IPS-18c (cell line): ENCODE data around the gene ACAP1.

Experiments
- H3K4me3 ChIP-seq: 2 replicates; pipeline ENCODE4 v1.7.0; 2013; ENCODE audit warnings: low read depth, mild to moderate bottlenecking, low read length, moderate library complexity; ENCODE audit not compliant: insufficient read depth
- H3K9me3 ChIP-seq: one replicate; pipeline ENCODE4 v1.6.1; 2013; ENCODE audit warnings: mild to moderate bottlenecking, low read length, moderate library complexity; ENCODE audit not compliant: control insufficient read depth, insufficient read depth

Gene ACAP1

DNA sequence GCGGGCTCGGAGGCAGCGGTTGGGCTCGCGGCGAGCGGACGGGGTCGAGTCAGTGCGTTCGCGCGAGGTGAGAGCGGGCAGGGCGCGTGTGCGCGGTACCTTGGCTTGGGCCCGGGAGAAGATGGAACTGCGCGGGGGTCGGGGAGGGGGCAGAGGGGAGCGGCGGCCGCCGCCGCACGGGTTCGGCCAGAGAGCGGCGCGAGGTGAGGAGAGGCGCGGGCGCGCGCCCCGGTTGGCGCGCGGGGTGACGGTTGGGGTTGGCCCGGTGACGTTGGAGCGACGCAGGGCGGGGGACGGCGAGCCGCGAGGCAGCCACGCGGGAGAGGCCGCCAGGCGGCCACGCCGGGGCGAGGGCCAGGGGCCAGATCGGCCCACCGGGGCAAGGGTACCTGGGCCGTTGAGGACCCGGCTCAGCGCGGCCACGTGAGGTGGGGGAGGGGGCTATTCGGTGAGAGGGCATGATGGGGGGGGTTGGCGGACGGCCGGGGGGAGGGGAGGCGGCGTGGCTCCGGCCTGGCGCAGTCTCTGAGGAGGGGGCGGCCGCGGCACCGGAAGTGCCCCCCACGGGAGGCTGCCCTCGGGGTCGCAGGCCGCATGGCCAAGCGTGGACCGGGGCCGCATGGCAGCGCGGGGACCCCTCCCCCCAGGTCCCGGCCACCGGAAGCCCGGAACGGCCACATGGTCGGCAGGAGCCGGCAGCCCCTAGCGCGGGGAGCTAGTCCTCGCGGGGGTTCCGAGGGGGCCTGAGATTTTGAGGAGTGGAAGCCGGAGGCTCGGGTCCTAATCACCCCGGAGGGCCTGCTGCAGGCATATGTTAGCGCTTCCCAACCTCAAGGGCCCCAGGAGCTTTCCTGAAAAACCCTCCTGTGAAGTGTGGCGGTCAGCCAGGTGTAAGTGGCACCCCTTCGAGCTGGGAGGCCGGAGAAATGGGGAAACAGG is 28.4 kb upstream of the ACAP1 start:
- H3K4me3 ChIP-seq, result peak overlapping the region; percentile 96
- no peaks in the 10 kb centered on the region for H3K9me3 ChIP-seq

DNA sequence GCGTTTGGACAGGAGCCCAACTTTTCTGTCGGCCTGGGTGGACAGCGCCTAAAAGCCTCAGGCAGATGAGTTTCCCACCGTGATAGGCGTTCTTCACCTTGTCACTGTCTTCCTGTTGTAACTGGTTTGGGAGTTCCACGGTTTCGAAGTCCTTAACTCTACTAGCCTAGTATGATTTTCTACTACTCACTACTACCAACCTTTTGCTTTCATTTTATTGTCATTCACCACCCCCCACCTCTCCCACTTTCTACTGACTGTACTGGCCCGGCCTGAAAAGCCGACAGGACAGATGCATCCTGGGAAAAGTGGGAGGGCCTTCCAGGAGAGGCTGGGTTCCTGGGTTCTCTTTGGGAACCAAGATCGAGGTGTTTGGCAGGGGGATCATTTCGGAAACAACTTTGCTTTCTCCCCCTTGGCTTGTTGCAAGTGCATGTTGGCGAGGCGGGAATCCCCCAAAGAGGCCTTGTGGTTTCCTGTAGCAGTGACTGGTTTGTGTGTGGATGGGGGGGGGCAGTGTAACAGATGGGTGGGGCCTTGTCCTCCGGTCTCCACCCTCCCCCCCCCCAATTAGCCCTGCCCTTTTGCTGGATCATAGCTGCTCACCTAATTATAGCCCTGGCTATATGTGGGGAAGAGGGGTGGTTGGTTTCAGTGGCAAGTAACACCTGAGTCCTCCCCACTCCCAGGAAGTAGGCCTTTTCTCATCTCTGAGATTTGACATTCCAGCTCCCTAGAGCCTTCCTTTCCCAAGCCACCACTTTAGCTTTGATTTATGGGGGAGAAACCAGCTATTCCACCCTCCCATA is 27.5 kb upstream of the ACAP1 start:
- Histone ChIP-seq H3K4me3 (peak overlapping the region; percentile 96), H3K9me3 (no peaks in the 10 kb centered on the region)

DNA sequence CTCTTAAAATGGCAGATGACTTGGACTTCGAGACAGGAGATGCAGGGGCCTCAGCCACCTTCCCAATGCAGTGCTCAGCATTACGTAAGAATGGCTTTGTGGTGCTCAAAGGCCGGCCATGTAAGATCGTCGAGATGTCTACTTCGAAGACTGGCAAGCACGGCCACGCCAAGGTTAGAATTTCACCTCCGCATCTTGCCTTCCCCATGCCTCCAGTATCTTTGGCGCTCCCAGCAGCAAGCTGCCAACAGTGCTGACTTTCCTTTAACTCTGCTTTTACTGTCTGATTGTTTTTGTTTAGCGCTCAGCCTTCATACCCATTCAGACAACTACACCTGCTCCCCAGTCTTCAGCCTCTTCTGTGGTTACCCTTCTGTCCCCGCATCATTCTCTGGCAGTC is 26.7 kb upstream of the ACAP1 start:
- Histone ChIP-seq H3K4me3 (no peak overlapping the region), H3K9me3 (no peaks in the 10 kb centered on the region)

GRCh38 chr17:7311110-7311705 is 25.1 kb upstream of the ACAP1 start:
- Histone ChIP-seq H3K9me3 (peaks cover 2% of the 10 kb centered on the region), H3K4me3 (no peak overlapping the region)

DNA sequence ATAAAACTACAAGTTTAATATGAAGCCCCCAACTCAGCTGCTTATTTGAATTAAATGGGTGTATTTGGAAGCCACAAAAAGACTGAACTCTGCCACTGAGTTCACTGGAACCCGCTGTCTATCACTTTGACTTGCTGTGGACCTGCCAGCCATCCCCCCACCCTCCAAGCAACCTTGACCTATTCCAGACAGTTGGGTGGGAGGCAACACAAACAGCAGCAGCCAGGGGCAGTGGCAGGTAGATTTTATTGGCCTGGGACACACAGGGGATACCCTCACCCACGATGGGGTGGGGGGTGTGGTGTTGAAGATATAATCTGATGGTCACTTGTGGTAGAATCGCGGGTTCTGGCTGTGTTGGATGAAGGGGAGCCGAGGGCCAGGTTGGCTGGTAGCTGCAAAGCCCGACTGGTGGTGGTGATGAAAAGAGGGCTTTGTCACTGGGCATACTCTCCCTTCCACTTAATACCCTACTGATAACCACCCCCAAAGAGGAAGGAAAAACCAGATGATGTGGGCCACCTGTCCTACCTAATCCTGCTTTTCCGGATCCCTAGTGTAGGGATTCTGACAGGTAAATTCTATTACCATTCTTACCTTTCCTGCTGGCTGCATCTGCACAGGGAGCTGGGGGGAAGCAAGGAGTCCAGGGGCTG is 23.8 kb upstream of the ACAP1 start:
- Histone ChIP-seq H3K4me3 (no peak overlapping the region), H3K9me3 (peaks cover 2% of the 10 kb centered on the region)

GRCh38 chr17:7313088-7313889 is 23.0 kb upstream of the ACAP1 start:
- Histone ChIP-seq H3K9me3 (peaks cover 2% of the 10 kb centered on the region), H3K4me3 (no peak overlapping the region)

- Histone ChIP-seq H3K4me3 (peak overlapping the region; percentile 88), H3K9me3 (peaks cover 2% of the 10 kb centered on the region)
Measured at GRCh38 chr17:7313890-7314718, 22.2 kb upstream of the ACAP1 start.

GRCh38 chr17:7314719-7315569 is 21.4 kb upstream of the ACAP1 start, which contains the start of gene GPS2:
TSS of gene GPS2 (minus strand) at chr17:7315360. CDS start at chr17:7315052, 308 bp downstream.
- peak within 1 kb of the TSS; percentile 88 for H3K4me3 ChIP-seq

DNA sequence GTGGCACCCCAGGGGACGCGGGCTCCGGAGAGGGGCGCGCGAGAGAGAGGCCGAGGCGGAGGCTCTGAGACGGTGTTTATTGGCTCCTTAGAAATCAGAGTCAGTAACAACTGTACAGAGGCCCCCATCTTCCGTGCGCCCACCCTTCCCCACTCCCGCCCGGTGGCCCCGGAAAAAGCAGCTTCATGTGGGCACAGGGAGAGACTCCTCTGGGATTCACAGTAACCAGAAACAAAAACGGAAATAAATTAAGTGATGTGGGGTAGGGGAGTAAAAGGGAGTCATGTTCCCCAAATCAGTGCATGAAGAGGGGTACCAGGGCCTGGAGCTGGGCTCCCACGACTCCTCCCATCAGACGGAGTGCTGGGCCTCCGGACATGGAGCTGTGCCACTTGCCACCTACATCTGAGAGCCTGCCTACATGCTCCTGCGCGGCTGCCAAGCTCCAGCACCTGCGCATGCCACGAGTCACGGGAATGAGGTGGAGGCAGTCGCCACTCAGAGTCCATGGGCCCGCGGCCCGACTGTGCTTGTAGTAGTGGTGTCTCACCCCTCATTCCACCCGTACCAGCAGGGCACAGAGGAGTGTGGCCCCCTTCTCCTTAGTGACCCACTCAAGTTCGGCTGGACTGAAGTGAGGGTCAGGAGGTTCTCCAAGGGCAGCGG is 20.6 kb upstream of the ACAP1 start:
- Histone ChIP-seq H3K4me3 (peak overlapping the region; percentile 88), H3K9me3 (peaks cover 2% of the 10 kb centered on the region)

More at GRCh38 chr17:7314719-7315569, 21.4 kb upstream of the ACAP1 start, which contains the start of gene GPS2:
- peaks cover 2% of the 10 kb centered on the region for H3K9me3 ChIP-seq

DNA sequence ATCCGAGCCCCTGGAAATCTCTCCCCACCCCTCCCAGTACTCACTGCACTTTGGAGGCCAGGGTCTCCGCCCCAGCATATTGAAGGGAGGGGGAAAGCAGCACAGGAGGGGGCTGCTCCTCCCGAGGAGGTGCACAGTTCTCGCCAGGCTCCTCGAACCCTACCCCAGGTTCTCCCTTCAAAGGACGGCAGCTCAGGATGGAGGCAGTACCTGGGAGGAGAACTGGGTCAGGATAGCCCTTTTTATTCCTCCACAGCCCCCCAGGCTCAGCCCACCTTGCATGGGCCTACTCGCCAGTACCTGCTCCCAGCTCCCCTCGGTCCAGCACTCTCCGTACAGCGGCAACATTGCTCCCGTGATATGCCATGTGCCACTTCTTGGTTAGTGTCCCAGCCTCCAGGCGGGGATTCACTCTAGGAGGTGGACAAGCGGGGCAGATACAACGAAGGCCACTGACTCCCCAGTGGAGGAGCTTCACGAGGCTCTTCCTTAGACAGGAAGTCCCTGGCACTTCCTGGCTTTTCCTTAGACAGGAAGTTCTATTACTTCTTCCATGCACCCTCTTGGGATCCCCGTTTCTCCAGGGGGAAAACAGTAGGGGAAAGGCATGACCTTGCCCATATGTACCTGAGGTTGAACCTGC is 19.0 kb upstream of the ACAP1 start:
- H3K9me3 ChIP-seq, result peaks cover 2% of the 10 kb centered on the region
- H3K4me3 ChIP-seq, result no peak overlapping the region

DNA sequence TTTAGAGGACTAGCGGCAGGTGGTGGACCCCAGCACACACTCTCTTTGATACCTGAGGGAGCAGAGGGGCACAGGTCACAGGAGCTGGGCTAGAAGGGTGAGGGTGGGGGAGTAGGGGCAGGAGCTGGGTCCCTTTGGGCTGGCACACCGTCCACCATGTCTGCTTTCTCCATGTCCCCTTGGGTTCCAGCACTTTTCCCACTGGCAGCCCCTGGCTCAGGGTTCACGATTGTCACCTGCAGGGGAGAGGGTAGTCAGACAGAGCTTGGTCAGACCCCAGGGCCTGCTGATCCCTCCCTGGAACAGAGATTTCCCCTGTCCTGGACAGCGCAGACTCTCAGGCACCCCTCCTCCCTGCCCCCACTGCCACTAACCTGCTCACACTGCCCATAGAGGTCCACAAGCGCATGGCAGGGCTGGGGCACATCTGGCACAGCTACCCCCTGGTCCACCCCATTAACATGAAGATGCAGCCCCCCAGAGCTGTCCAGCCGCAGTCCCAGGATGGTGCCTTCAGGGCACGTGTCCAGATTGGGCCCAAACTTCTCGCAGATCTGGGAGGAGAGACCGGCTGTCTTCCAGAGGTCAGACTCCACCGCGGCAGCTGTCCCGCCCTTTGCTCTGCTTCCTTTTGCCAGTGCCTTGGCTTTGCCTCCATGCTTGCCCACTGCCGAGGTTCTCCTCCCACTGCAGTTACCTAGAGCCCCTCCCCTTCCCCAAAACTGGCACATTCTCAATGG is 18.0 kb upstream of the ACAP1 start:
- H3K9me3 ChIP-seq, result peaks cover 2% of the 10 kb centered on the region
- no peak overlapping the region for H3K4me3 ChIP-seq

- no peak overlapping the region for H3K4me3 ChIP-seq
- H3K9me3 ChIP-seq, result no peaks in the 10 kb centered on the region
Measured at GRCh38 chr17:7321466-7321865, 14.9 kb upstream of the ACAP1 start.

DNA sequence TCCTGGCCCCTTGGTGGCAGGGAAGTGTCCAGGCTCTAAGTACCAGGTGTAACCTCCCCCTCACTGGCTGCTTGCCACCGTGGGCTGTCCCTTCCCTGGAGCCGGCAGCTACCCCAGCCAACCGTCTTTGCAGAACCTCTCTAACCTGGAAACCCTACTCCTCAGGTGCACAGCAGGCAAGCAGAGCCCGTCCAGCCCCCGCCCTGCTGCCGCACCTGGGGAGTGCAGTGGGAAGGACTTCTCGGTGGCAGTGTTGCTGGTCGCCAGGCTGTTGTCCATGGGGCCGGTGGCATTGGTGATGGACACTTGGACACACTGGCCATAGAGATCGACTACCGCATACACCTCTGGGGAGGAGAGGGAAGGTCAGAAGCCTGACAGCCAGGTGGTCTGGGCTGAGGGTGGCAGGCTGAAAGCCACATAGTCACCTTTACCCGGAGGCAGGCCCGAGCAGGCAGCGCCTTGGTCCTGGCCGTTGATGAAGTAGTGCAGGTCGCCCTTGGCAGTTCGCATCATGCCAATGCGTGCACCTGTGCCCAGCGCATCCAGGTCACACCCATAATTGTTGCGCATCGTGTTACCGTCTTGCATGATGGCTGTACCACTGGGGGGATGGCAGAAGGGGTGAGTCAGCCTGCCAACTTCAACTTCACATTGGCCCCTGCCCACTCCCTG is 13.7 kb upstream of the ACAP1 start:
- Histone ChIP-seq H3K4me3 (no peak overlapping the region), H3K9me3 (no peaks in the 10 kb centered on the region)
